HepG2 (cell line): ENCODE results near the gene ULK4. TPM values are rescaled to one million over a fixed set of nuclear protein-coding genes. Genes with fewer than 3 reads are reported as not detected.
A peak's percentile ranks its signal among the peaks of the same experiment; 100 is the strongest.

ENCODE experiments used
- BCL3 ChIP-seq: sonication (generic); formaldehyde crosslinking; IDR thresholded peaks from 2 replicates; pipeline ENCODE4 v1.5.1; 2020; ENCODE audit warnings: mild to moderate bottlenecking, missing genetic modification reagents, moderate library complexity
- BRD4 ChIP-seq: sonication (generic); formaldehyde crosslinking; IDR thresholded peaks from 2 replicates; pipeline ENCODE4 v1.4.0; 2020; ENCODE audit warnings: missing genetic modification reagents
- CBX5 ChIP-seq: sonication (generic); formaldehyde crosslinking; IDR thresholded peaks from 2 replicates; pipeline ENCODE4 v1.4.0; 2020; ENCODE audit warnings: missing genetic modification reagents, borderline replicate concordance
- FOXA1 ChIP-seq, 2 experiments: fragments of 450-650 bp in 1 of 2; sonication (generic) in 1 of 2; formaldehyde crosslinking in 1 of 2; IDR thresholded peaks; 2 replicates each; pipeline versions ENCODE4 v1.4.0 to v1.6.1; 2016 to 2020; ENCODE audit warnings: missing genetic modification reagents in 1 of 2
- FOXJ3 ChIP-seq: sonication (generic); formaldehyde crosslinking; IDR thresholded peaks from 2 replicates; pipeline ENCODE4 v1.4.0; 2020; ENCODE audit warnings: missing genetic modification reagents, mild to moderate bottlenecking, borderline replicate concordance
- HOXD1 ChIP-seq: sonication (generic); formaldehyde crosslinking; IDR thresholded peaks from 2 replicates; pipeline ENCODE4 v1.5.0; 2020; ENCODE audit warnings: missing genetic modification reagents
- SALL1 ChIP-seq: sonication (generic); formaldehyde crosslinking; IDR thresholded peaks from 2 replicates; pipeline ENCODE4 v1.8.0; 2022; ENCODE audit warnings: mild to moderate bottlenecking, missing genetic modification reagents
- SKI ChIP-seq: fragments of 450-650 bp; IDR thresholded peaks from one replicate; pipeline ENCODE4 v1.6.1; 2018; ENCODE audit warnings: mild to moderate bottlenecking; ENCODE audit not compliant: partially characterized antibody
- SOX5 ChIP-seq: IDR thresholded peaks from 2 replicates; pipeline ENCODE4 v1.6.1; 2016; ENCODE audit warnings: borderline replicate concordance
- SP4 ChIP-seq: sonication (generic); formaldehyde crosslinking; IDR thresholded peaks from 2 replicates; pipeline ENCODE4 v1.8.1; 2023; ENCODE audit warnings: mild to moderate bottlenecking, missing genetic modification reagents
- THAP11 ChIP-seq: IDR thresholded peaks from 2 replicates; pipeline ENCODE4 v1.6.1; 2016; ENCODE audit warnings: missing biosample characterization, missing genetic modification reagents
- TRIM24 ChIP-seq: sonication (generic); formaldehyde crosslinking; IDR thresholded peaks from 2 replicates; pipeline ENCODE4 v1.8.0; 2022; ENCODE audit warnings: mild to moderate bottlenecking, missing genetic modification reagents
- ZNF441 ChIP-seq: sonication (generic); formaldehyde crosslinking; IDR thresholded peaks from 2 replicates; pipeline ENCODE4 v1.7.0; 2021; ENCODE audit warnings: missing genetic modification reagents, borderline replicate concordance
- ZNF770 ChIP-seq: sonication (generic); formaldehyde crosslinking; IDR thresholded peaks from 2 replicates; pipeline ENCODE4 v1.5.0; 2020; ENCODE audit warnings: mild to moderate bottlenecking, missing genetic modification reagents
- ZNF772 ChIP-seq: sonication (generic); formaldehyde crosslinking; IDR thresholded peaks from 2 replicates; pipeline ENCODE4 v1.5.0; 2020; ENCODE audit warnings: mild to moderate bottlenecking, missing genetic modification reagents
- polyA plus RNA-seq, 8 experiments: library from polyadenylated mRNA; depleted of rRNA in 3 of 8; stranded (reverse) in 7 of 8; unstranded in 1 of 8; fragments of >200 nt; fragmentation: Illumina TruSeq in 4 of 8; extraction: Trizol in 4 of 8; gene quantifications; 2 replicates each; pipeline versions ENCODE4 v1.2.1 to v1.2.3, GENCODE V29; 2011 to 2016; ENCODE audit warnings: low read depth in 4 of 8, missing spikeins in 1 of 8, mixed read lengths in 1 of 8; ENCODE audit not compliant: insufficient read depth in 1 of 8
- total RNA-seq, 5 experiments: library from RNA; depleted of rRNA; stranded (reverse); fragments of >200 nt; fragmentation: Illumina TruSeq; extraction: Trizol; gene quantifications; 2 replicates each; pipeline ENCODE4 v1.2.3, GENCODE V29; 2016; ENCODE audit warnings: low read depth in 1 of 5
- TF ChIP-seq, protein P1 (sequence below): sonication (generic); formaldehyde crosslinking; IDR thresholded peaks from 2 replicates; pipeline ENCODE4 v1.8.0; 2022; ENCODE audit warnings: missing genetic modification reagents, mild to moderate bottlenecking, moderate library complexity, borderline replicate concordance
- TF ChIP-seq, protein P2 (sequence below): sonication (generic); formaldehyde crosslinking; IDR thresholded peaks from 2 replicates; pipeline ENCODE4 v1.4.0; 2020; ENCODE audit warnings: missing genetic modification reagents
- TF ChIP-seq, protein P3 (sequence below): sonication (generic); formaldehyde crosslinking; IDR thresholded peaks from 2 replicates; pipeline ENCODE4 v1.4.0; 2020; ENCODE audit warnings: missing genetic modification reagents, mild to moderate bottlenecking, borderline replicate concordance

Gene ULK4
- total and polyA plus RNA-seq, 2 of the 13 experiments (the other 11 are each of a cell fraction or from before 2014, with no cell fraction given): 6.7 to 11.8 TPM

DNA sequence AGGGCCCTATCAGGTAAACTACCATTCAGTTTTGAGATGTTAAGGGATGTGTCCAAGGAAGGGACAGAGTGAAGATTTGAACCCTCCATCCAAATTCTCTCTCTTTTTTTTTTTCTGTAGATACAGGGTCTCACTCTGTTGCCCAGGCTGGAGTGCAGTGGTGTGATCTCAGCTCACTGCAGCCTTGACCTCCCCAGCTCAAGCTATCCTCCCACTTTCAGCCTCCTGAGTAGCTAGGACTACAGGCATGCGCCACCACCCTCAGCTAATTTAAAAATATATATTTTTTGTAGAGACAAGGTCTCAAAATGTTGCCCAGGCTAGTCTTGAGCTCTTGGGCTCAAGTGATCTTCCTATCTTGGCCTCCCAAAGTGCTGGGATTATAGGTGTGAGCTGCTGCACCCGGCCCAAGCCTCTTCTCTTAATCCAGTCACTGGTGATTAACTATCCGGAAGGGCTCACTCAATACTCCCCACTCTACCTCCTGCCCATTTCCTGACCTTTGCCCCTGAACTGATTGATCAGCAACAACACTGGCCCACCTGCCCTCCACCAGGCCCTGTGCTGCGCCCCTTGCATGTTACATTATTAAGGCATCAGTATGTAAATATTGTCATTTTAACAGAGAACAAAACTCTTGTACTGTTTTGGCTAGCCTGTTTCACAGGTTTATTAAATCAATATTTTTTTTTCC lies 597.9 kb downstream of the ULK4 start (continued):
- TF ChIP-seq, protein P1, sequence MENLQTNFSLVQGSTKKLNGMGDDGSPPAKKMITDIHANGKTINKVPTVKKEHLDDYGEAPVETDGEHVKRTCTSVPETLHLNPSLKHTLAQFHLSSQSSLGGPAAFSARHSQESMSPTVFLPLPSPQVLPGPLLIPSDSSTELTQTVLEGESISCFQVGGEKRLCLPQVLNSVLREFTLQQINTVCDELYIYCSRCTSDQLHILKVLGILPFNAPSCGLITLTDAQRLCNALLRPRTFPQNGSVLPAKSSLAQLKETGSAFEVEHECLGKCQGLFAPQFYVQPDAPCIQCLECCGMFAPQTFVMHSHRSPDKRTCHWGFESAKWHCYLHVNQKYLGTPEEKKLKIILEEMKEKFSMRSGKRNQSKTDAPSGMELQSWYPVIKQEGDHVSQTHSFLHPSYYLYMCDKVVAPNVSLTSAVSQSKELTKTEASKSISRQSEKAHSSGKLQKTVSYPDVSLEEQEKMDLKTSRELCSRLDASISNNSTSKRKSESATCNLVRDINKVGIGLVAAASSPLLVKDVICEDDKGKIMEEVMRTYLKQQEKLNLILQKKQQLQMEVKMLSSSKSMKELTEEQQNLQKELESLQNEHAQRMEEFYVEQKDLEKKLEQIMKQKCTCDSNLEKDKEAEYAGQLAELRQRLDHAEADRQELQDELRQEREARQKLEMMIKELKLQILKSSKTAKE (CRISPR knock-in tag): peak; percentile 49; the same call in 1 of the 2 replicates
- peak; percentile 19; the same call in 1 of the 2 replicates for TF ChIP-seq CBX5 (CRISPR knock-in tag)
- 0 out of 2 replicates have a peak, but pooled peaks have one; percentile 45 for TF ChIP-seq TRIM24 (CRISPR knock-in tag)
- TF ChIP-seq THAP11 (CRISPR knock-in tag): peak; percentile 43; the same call in 1 of the 2 replicates
- no peak; the same call in 1 of the 2 replicates for TF ChIP-seq ZNF770 (CRISPR knock-in tag)
- TF ChIP-seq SP4 (CRISPR knock-in tag): 0 out of 2 replicates have a peak, but pooled peaks have one; percentile 34
- peak; percentile 68 for TF ChIP-seq FOXA1 (IDR thresholded peaks at IDR 0.05)
- TF ChIP-seq FOXA1 (CRISPR knock-in tag; IDR thresholded peaks at IDR 0.05): peak; percentile 66
- TF ChIP-seq, protein P2, sequence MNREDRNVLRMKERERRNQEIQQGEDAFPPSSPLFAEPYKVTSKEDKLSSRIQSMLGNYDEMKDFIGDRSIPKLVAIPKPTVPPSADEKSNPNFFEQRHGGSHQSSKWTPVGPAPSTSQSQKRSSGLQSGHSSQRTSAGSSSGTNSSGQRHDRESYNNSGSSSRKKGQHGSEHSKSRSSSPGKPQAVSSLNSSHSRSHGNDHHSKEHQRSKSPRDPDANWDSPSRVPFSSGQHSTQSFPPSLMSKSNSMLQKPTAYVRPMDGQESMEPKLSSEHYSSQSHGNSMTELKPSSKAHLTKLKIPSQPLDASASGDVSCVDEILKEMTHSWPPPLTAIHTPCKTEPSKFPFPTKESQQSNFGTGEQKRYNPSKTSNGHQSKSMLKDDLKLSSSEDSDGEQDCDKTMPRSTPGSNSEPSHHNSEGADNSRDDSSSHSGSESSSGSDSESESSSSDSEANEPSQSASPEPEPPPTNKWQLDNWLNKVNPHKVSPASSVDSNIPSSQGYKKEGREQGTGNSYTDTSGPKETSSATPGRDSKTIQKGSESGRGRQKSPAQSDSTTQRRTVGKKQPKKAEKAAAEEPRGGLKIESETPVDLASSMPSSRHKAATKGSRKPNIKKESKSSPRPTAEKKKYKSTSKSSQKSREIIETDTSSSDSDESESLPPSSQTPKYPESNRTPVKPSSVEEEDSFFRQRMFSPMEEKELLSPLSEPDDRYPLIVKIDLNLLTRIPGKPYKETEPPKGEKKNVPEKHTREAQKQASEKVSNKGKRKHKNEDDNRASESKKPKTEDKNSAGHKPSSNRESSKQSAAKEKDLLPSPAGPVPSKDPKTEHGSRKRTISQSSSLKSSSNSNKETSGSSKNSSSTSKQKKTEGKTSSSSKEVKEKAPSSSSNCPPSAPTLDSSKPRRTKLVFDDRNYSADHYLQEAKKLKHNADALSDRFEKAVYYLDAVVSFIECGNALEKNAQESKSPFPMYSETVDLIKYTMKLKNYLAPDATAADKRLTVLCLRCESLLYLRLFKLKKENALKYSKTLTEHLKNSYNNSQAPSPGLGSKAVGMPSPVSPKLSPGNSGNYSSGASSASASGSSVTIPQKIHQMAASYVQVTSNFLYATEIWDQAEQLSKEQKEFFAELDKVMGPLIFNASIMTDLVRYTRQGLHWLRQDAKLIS (CRISPR knock-in tag): no peak
- 0 out of 2 replicates have a peak, but pooled peaks have one; percentile 52 for TF ChIP-seq ZNF772
- TF ChIP-seq HOXD1 (CRISPR knock-in tag): peak; percentile 34; the same call in 1 of the 2 replicates
- peak; percentile 77; the same call in 1 of the 2 replicates for TF ChIP-seq FOXJ3 (CRISPR knock-in tag)
- peak; percentile 34 for TF ChIP-seq SKI
- TF ChIP-seq SALL1 (CRISPR knock-in tag): peak; percentile 100
- no peak for TF ChIP-seq BRD4 (CRISPR knock-in tag)
- TF ChIP-seq, protein P3, sequence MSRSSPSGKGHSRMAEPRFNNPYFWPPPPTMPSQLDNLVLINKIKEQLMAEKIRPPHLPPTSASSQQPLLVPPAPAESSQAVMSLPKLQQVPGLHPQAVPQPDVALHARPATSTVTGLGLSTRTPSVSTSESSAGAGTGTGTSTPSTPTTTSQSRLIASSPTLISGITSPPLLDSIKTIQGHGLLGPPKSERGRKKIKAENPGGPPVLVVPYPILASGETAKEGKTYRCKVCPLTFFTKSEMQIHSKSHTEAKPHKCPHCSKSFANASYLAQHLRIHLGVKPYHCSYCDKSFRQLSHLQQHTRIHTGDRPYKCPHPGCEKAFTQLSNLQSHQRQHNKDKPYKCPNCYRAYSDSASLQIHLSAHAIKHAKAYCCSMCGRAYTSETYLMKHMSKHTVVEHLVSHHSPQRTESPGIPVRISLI (CRISPR knock-in tag): peak; percentile 38; the same call in 1 of the 2 replicates
- 0 out of 2 replicates have a peak, but pooled peaks have one; percentile 24 for TF ChIP-seq BCL3 (CRISPR knock-in tag)
- TF ChIP-seq ZNF441 (CRISPR knock-in tag): peak; percentile 54; the same call in 1 of the 2 replicates
- peak; percentile 88 for TF ChIP-seq SOX5 (CRISPR knock-in tag)
